ENCODE measurements around the gene OR8G1. TPM values are rescaled to one million over a fixed set of nuclear protein-coding genes. Genes with fewer than 3 reads are reported as not detected.

Gene OR8G1
- total RNA-seq, 1 experiment from 2014 or later, result not detected

GRCh38 chr11:124302347-124303125 lies 61.6 kb downstream of the OR8G1 start:
- CTCF ChIA-PET, result no interaction called here
- ATAC-seq (no peak), DNase-seq (ENCODE audit: low read depth, low spot score) (no peak)
- no peaks in the 10 kb centered on the region for H3K27me3 ChIP-seq (ENCODE audit: control insufficient read depth, insufficient read depth, low read length)
- no peaks in the 10 kb centered on the region for H3K4me1 ChIP-seq (ENCODE audit: control insufficient read depth, insufficient read depth, low read length)
- H3K4me3 ChIP-seq (ENCODE audit: low read depth in 2 of 2, low read length in 2 of 2), result no peak overlapping the region
- no peaks in the 10 kb centered on the region for H3K9me3 ChIP-seq (ENCODE audit: control insufficient read depth, insufficient read depth, low read depth, low read length)
- BruUV-seq (replicated peaks), result no TSS peak
- H3K36me3 ChIP-seq (ENCODE audit: control insufficient read depth, insufficient read depth, low read length), result no peaks in the 10 kb centered on the region
- intact Hi-C loops (cut with micrococcal nuclease; ENCODE audit: unreplicated experiment), result no loop called here
- POLR2A ChIA-PET, result no interaction called here
- no peak overlapping the region for H3K27ac ChIP-seq (ENCODE audit: low read length)
- no peak for TF ChIP-seq POLR2AphosphoS5 (IDR thresholded peaks at IDR 0.05; ENCODE audit: low read depth, low read length)
- no peak for TF ChIP-seq CTCF (IDR thresholded peaks at IDR 0.05)
- in situ Hi-C loops (cut with HindIII; ENCODE audit: low pct_unique_long_range_greater_than_20kb, low sequenced_read_pairs), result no loop called here

Other genes starting within 250 kb of the OR8G1 start
- gene OR10G6, start 245.9 kb upstream of the OR8G1 start, total RNA-seq (2021; ENCODE audit: unreplicated experiment), result not detected
- gene OR10G4, start 228.1 kb upstream of the OR8G1 start, total RNA-seq (2021; ENCODE audit: unreplicated experiment), result not detected
- not detected for gene OR10G9, start 218.1 kb upstream of the OR8G1 start, total RNA-seq (2021; ENCODE audit: unreplicated experiment)
- not detected for gene OR10G8, start 214.3 kb upstream of the OR8G1 start, total RNA-seq (2021; ENCODE audit: unreplicated experiment)
- not detected for gene OR10G7, start 199.8 kb upstream of the OR8G1 start, total RNA-seq (2021; ENCODE audit: unreplicated experiment)
- 3.1 TPM for gene VWA5A, start 125.6 kb upstream of the OR8G1 start, total RNA-seq (2021; ENCODE audit: unreplicated experiment)
- gene OR10D3, start 57.8 kb upstream of the OR8G1 start, total RNA-seq (2021; ENCODE audit: unreplicated experiment), result not detected
- gene OR8G5, start 15.3 kb downstream of the OR8G1 start, total RNA-seq (2021; ENCODE audit: unreplicated experiment), result not detected
- not detected for gene OR8D1, start 72.9 kb downstream of the OR8G1 start, total RNA-seq (2021; ENCODE audit: unreplicated experiment)
- gene OR8D2, start 79.1 kb downstream of the OR8G1 start, total RNA-seq (2021; ENCODE audit: unreplicated experiment), result not detected
- gene OR8B2, start 143.4 kb downstream of the OR8G1 start, total RNA-seq (2021; ENCODE audit: unreplicated experiment), result not detected
- not detected for gene OR8B3, start 157.9 kb downstream of the OR8G1 start, total RNA-seq (2021; ENCODE audit: unreplicated experiment)
- not detected for gene OR8B4, start 183.8 kb downstream of the OR8G1 start, total RNA-seq (2021; ENCODE audit: unreplicated experiment)
- gene OR8B8, start 204.6 kb downstream of the OR8G1 start, total RNA-seq (2021; ENCODE audit: unreplicated experiment), result not detected

All from Panc1 (cell line).